Ovary (tissue), 3 donors: Measurements from ENCODE around the gene LY6G6D.

Source experiments
- POLR2A ChIP-seq: fragments of 450-650 bp; IDR thresholded peaks from one replicate; pipeline ENCODE4 v1.6.1; 2017; ENCODE audit warnings: antibody characterized with exemption, mild to moderate bottlenecking, moderate library complexity
- TF ChIP-seq, protein P1 (sequence below), 3 donors: fragments of 450-650 bp in 2 of 3; fragments of 200-600 bp in 1 of 3; IDR thresholded peaks; one replicate each; pipeline versions ENCODE4 v1.5.1 to v1.8.0; 2016 to 2022; ENCODE audit warnings: antibody characterized with exemption in 3 of 3, mild to moderate bottlenecking in 1 of 3
- donor health status: DM: no; HTN: no; CAD: no.

DNA sequence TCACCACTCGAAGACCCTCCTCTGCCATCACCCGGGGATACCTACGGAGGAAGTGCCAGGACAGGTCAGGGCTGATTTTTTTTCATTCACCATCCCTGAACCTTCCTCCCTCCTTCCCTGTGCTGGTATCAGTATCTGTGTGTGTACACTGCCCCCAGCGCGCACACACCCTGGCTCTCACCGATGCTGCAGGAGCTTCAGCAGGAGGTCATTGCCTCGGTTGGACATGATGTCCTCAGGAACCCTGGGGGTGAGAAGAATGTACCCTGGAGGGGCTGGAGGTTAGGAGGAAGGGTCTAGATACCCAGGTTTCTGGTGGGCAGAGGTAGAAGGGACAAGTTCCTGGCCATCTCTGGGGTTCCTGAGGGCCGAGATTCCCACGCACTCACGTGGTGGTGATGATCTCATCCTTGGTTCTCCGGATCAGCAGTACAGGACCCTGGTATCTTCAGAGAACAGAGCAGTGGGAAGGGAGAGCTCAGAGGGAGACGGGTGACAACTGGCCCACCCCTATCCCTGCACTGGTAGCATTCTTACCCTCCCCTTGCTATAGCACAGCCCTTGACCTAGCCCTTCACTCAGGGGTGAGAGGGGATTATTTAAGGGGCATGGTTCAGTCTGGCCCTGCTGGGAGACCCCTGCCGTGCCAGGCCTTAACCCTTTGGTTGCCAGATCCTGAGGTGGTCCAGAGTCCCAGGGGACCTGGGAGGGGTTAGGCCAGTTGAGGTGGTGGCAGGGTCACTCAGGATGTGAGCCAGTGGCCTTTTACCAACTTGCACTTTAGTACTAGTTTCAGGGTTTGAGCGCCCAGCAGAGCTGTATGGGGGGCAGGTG is 27.1 kb upstream of the LY6G6D start:
- TF ChIP-seq, protein P1, sequence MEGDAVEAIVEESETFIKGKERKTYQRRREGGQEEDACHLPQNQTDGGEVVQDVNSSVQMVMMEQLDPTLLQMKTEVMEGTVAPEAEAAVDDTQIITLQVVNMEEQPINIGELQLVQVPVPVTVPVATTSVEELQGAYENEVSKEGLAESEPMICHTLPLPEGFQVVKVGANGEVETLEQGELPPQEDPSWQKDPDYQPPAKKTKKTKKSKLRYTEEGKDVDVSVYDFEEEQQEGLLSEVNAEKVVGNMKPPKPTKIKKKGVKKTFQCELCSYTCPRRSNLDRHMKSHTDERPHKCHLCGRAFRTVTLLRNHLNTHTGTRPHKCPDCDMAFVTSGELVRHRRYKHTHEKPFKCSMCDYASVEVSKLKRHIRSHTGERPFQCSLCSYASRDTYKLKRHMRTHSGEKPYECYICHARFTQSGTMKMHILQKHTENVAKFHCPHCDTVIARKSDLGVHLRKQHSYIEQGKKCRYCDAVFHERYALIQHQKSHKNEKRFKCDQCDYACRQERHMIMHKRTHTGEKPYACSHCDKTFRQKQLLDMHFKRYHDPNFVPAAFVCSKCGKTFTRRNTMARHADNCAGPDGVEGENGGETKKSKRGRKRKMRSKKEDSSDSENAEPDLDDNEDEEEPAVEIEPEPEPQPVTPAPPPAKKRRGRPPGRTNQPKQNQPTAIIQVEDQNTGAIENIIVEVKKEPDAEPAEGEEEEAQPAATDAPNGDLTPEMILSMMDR (IDR thresholded peaks at IDR 0.05) = no peak
- TF ChIP-seq POLR2A = no peak
